Measurements from ENCODE around the gene TP63. TPM values are rescaled to one million over a fixed set of nuclear protein-coding genes. Genes with fewer than 3 reads are reported as not detected.
A peak's percentile ranks its signal among the peaks of the same experiment; 100 is the strongest.

Gene TP63
- total and polyA plus RNA-seq, 5 experiments from 2014 or later: not detected

GRCh38 chr3:189630767-189631372, 319 bp upstream of the TP63 start:
- Mint-ChIP-seq H3K27ac (peak overlapping the region in 1 of 10 donors; percentile 13), H3K4me3 (peak overlapping the region in 1 of 10 donors; percentile 26), H3K9me3 (no peaks in the 10 kb centered on the region), H3K36me3 (no peaks in the 10 kb centered on the region), H3K4me1 (peaks cover 5 to 20% (median 16%) of the 10 kb centered on the region in 4 donors), H3K27me3 (no peaks in the 10 kb centered on the region)
- ATAC-seq (no peak), DNase-seq (no peak)
- POLR2A ChIA-PET: no interaction called here

- ATAC-seq (no peak), DNase-seq (no peak)
- POLR2A ChIA-PET: no interaction called here
- H3K4me1 Mint-ChIP-seq: peaks cover 5 to 20% (median 16%) of the 10 kb centered on the region in 4 donors
- H3K27ac Mint-ChIP-seq: no peak overlapping the region
- H3K27me3 Mint-ChIP-seq: no peaks in the 10 kb centered on the region
- H3K9me3 Mint-ChIP-seq: no peaks in the 10 kb centered on the region
- no peak overlapping the region for H3K4me3 Mint-ChIP-seq
- H3K36me3 Mint-ChIP-seq: no peaks in the 10 kb centered on the region
These were observed 220 bp downstream of the TP63 start for GRCh38 chr3:189631409-189631808.

GRCh38 chr3:189632242-189632641, 1.1 kb downstream of the TP63 start:
- H3K27ac Mint-ChIP-seq: peak overlapping the region in 4 of 10 donors; percentile 2 to 18 (median 4)
- DNase-seq (no peak), ATAC-seq (no peak)
- POLR2A ChIA-PET: no interaction called here
- H3K9me3 Mint-ChIP-seq: no peaks in the 10 kb centered on the region
- H3K36me3 Mint-ChIP-seq: no peaks in the 10 kb centered on the region
- no peak overlapping the region for H3K4me3 Mint-ChIP-seq
- H3K27me3 Mint-ChIP-seq: no peaks in the 10 kb centered on the region
- peaks cover 5 to 20% (median 16%) of the 10 kb centered on the region in 4 donors for H3K4me1 Mint-ChIP-seq

- peaks cover 7 to 16% (median 13%) of the 10 kb centered on the region in 4 donors for H3K4me1 Mint-ChIP-seq
- no peaks in the 10 kb centered on the region for H3K27me3 Mint-ChIP-seq
- H3K4me3 Mint-ChIP-seq: no peak overlapping the region
- no peak overlapping the region for H3K27ac Mint-ChIP-seq
- POLR2A ChIA-PET: no interaction called here
- ATAC-seq (no peak), DNase-seq (no peak)
- H3K36me3 Mint-ChIP-seq: no peaks in the 10 kb centered on the region
- no peaks in the 10 kb centered on the region for H3K9me3 Mint-ChIP-seq
These were observed 4.2 kb downstream of the TP63 start for GRCh38 chr3:189635339-189635738.

- Mint-ChIP-seq H3K4me3 (no peak overlapping the region), H3K36me3 (no peaks in the 10 kb centered on the region), H3K9me3 (no peaks in the 10 kb centered on the region), H3K27ac (no peak overlapping the region), H3K27me3 (no peaks in the 10 kb centered on the region), H3K4me1 (peaks cover 4 to 10% (median 7%) of the 10 kb centered on the region in 4 donors)
- POLR2A ChIA-PET: no interaction called here
- ATAC-seq (no peak), DNase-seq (no peak)
These were observed 4.9 kb downstream of the TP63 start for GRCh38 chr3:189636048-189636447.

- Mint-ChIP-seq H3K4me3 (no peak overlapping the region), H3K27ac (no peak overlapping the region), H3K4me1 (peaks cover 0 to 2% (median 0%) of the 10 kb centered on the region in 4 donors), H3K27me3 (no peaks in the 10 kb centered on the region), H3K36me3 (no peaks in the 10 kb centered on the region), H3K9me3 (no peaks in the 10 kb centered on the region)
- POLR2A ChIA-PET: no interaction called here
- DNase-seq: no peak
- ATAC-seq: no peak
These were observed 6.6 kb downstream of the TP63 start for GRCh38 chr3:189637750-189638149.

- no peak overlapping the region for H3K27ac Mint-ChIP-seq
These were observed 7.3 kb downstream of the TP63 start for GRCh38 chr3:189638276-189639031.

GRCh38 chr3:189641776-189642175, 10.6 kb downstream of the TP63 start:
- Mint-ChIP-seq H3K9me3 (no peaks in the 10 kb centered on the region), H3K36me3 (no peaks in the 10 kb centered on the region), H3K27me3 (peaks cover 0 to 4% (median 0%) of the 10 kb centered on the region in 5 donors), H3K4me1 (peaks cover 0 to 2% (median 0%) of the 10 kb centered on the region in 4 donors), H3K27ac (no peak overlapping the region), H3K4me3 (no peak overlapping the region)
- no peak for ATAC-seq
- DNase-seq: no peak
- POLR2A ChIA-PET: no interaction called here

More at GRCh38 chr3:189638276-189639031, 7.3 kb downstream of the TP63 start:
- no peaks in the 10 kb centered on the region for H3K36me3 Mint-ChIP-seq
- peaks cover 0 to 2% (median 0%) of the 10 kb centered on the region in 4 donors for H3K4me1 Mint-ChIP-seq
- H3K27me3 Mint-ChIP-seq: peaks cover 0 to 2% (median 0%) of the 10 kb centered on the region in 5 donors
- H3K4me3 Mint-ChIP-seq: no peak overlapping the region
- H3K9me3 Mint-ChIP-seq: no peaks in the 10 kb centered on the region
- POLR2A ChIA-PET: no interaction called here
- ATAC-seq: no peak
- DNase-seq: no peak

- POLR2A ChIA-PET: no interaction called here
These were observed 15.8 kb downstream of the TP63 start for GRCh38 chr3:189646853-189647542.

GRCh38 chr3:189652042-189652441, 20.9 kb downstream of the TP63 start:
- Mint-ChIP-seq H3K4me3 (no peak overlapping the region), H3K27me3 (peaks cover 0 to 4% (median 0%) of the 10 kb centered on the region in 5 donors), H3K4me1 (peaks cover 0 to 5% (median 0%) of the 10 kb centered on the region in 4 donors), H3K9me3 (peaks cover 3 to 28% (median 14%) of the 10 kb centered on the region in 9 donors), H3K36me3 (peaks cover 0 to 16% (median 6%) of the 10 kb centered on the region in 3 donors), H3K27ac (no peak overlapping the region)
- DNase-seq (no peak), ATAC-seq (no peak)
- POLR2A ChIA-PET: no interaction called here

More at GRCh38 chr3:189646853-189647542, 15.8 kb downstream of the TP63 start:
- peaks cover 0 to 5% (median 0%) of the 10 kb centered on the region in 4 donors for H3K4me1 Mint-ChIP-seq
- no peak for DNase-seq
- peaks cover 0 to 8% (median 0%) of the 10 kb centered on the region in 5 donors for H3K27me3 Mint-ChIP-seq
- peaks cover 0 to 10% (median 3%) of the 10 kb centered on the region in 9 donors for H3K9me3 Mint-ChIP-seq
- no peak overlapping the region for H3K27ac Mint-ChIP-seq
- ATAC-seq: no peak
- H3K4me3 Mint-ChIP-seq: no peak overlapping the region
- no peaks in the 10 kb centered on the region for H3K36me3 Mint-ChIP-seq

GRCh38 chr3:189655617-189656016, 24.4 kb downstream of the TP63 start:
- POLR2A ChIA-PET: no interaction called here
- DNase-seq (no peak), ATAC-seq (no peak)
- peaks cover 0 to 1% (median 0%) of the 10 kb centered on the region in 4 donors for H3K4me1 Mint-ChIP-seq
- H3K4me3 Mint-ChIP-seq: no peak overlapping the region
- H3K9me3 Mint-ChIP-seq: peaks cover 3 to 29% (median 19%) of the 10 kb centered on the region in 9 donors
- H3K27me3 Mint-ChIP-seq: peaks cover 0 to 2% (median 0%) of the 10 kb centered on the region in 5 donors
- peaks cover 0 to 18% (median 6%) of the 10 kb centered on the region in 3 donors for H3K36me3 Mint-ChIP-seq
- no peak overlapping the region for H3K27ac Mint-ChIP-seq

GRCh38 chr3:189659571-189659970, 28.4 kb downstream of the TP63 start:
- Mint-ChIP-seq H3K36me3 (peaks cover 0 to 18% (median 6%) of the 10 kb centered on the region in 3 donors), H3K27ac (no peak overlapping the region), H3K4me1 (no peaks in the 10 kb centered on the region), H3K9me3 (peaks cover 3 to 29% (median 14%) of the 10 kb centered on the region in 9 donors), H3K4me3 (no peak overlapping the region), H3K27me3 (peaks cover 0 to 3% (median 0%) of the 10 kb centered on the region in 5 donors)
- ATAC-seq (no peak), DNase-seq (no peak)
- POLR2A ChIA-PET: no interaction called here

- H3K27me3 Mint-ChIP-seq: peaks cover 0 to 4% (median 0%) of the 10 kb centered on the region in 5 donors
- POLR2A ChIA-PET: no interaction called here
- DNase-seq (no peak), ATAC-seq (no peak)
- no peak overlapping the region for H3K27ac Mint-ChIP-seq
- peaks cover 0 to 3% (median 0%) of the 10 kb centered on the region in 9 donors for H3K9me3 Mint-ChIP-seq
- no peaks in the 10 kb centered on the region for H3K36me3 Mint-ChIP-seq
- no peak overlapping the region for H3K4me3 Mint-ChIP-seq
- no peaks in the 10 kb centered on the region for H3K4me1 Mint-ChIP-seq
These were observed 33.1 kb downstream of the TP63 start for GRCh38 chr3:189664311-189664710.

Data from naive thymus-derived CD8-positive, alpha-beta T cell (primary cell).